MM.1S (cell line): ENCODE measurements around the gene HEATR5A.

ENCODE experiments used
- DNase-seq: peaks from one replicate; pipeline ENCODE4 v3.0.0-alpha.2; 2015
- H2AFZ ChIP-seq: fragments of 300-600 bp; sonication (generic); 2 replicates; pipeline ENCODE4 v1.6.0; 2016; ENCODE audit warnings: antibody characterized with exemption, low read length
- H3F3A ChIP-seq: fragments of 300-600 bp; sonication (generic); 2 replicates; pipeline ENCODE4 v1.6.1; 2016; ENCODE audit warnings: mild to moderate bottlenecking, antibody characterized with exemption, low read length, moderate library complexity, mixed read lengths; ENCODE audit not compliant: insufficient read depth
- H3K27ac ChIP-seq: fragments of 300-600 bp; sonication (generic); 2 replicates; pipeline ENCODE4 v1.5.1; 2016; ENCODE audit warnings: mild to moderate bottlenecking, low read length
- H3K27me3 ChIP-seq: fragments of 300-600 bp; sonication (generic); replicated peaks from 2 replicates; pipeline ENCODE4 v1.6.0; 2016; ENCODE audit warnings: low read length; ENCODE audit not compliant: insufficient read depth
- H3K36me3 ChIP-seq: fragments of 300-600 bp; sonication (generic); replicated peaks from 2 replicates; pipeline ENCODE4 v1.6.1; 2016; ENCODE audit warnings: mild to moderate bottlenecking, low read length, mixed read lengths; ENCODE audit not compliant: insufficient read depth
- H3K4me1 ChIP-seq: fragments of 300-600 bp; sonication (generic); 2 replicates; pipeline ENCODE4 v1.6.1; 2016; ENCODE audit warnings: low read length, mixed read lengths
- H3K4me2 ChIP-seq: fragments of 300-600 bp; sonication (generic); 2 replicates; pipeline ENCODE4 v1.6.0; 2016; ENCODE audit warnings: low read depth, low read length
- H3K4me3 ChIP-seq: fragments of 300-600 bp; sonication (generic); 2 replicates; pipeline ENCODE4 v1.5.1; 2016; ENCODE audit warnings: low read length, mixed read lengths
- H3K79me2 ChIP-seq: fragments of 300-600 bp; sonication (generic); 2 replicates; pipeline ENCODE4 v1.6.1; 2016; ENCODE audit warnings: mixed run types, low read length, mixed read lengths
- H3K9ac ChIP-seq: fragments of 300-600 bp; sonication (generic); 2 replicates; pipeline ENCODE4 v1.6.1; 2016; ENCODE audit warnings: low read length, mixed read lengths
- H3K9me2 ChIP-seq: fragments of 300-600 bp; sonication (generic); replicated peaks from 2 replicates; pipeline ENCODE4 v1.6.1; 2016; ENCODE audit warnings: mild to moderate bottlenecking, low read length, mixed read lengths; ENCODE audit not compliant: insufficient read depth
- H3K9me3 ChIP-seq: fragments of 300-600 bp; sonication (generic); replicated peaks from 2 replicates; pipeline ENCODE4 v1.6.1; 2016; ENCODE audit warnings: mild to moderate bottlenecking, low read length, mixed read lengths; ENCODE audit not compliant: insufficient read depth
- H4K20me1 ChIP-seq: fragments of 300-600 bp; sonication (generic); 2 replicates; pipeline ENCODE4 v1.6.1; 2016; ENCODE audit warnings: mild to moderate bottlenecking, low read length, moderate library complexity, mixed read lengths; ENCODE audit not compliant: insufficient read depth
- CTCF ChIP-seq: fragments of 300-600 bp; sonication (generic); IDR thresholded peaks from 2 replicates; pipeline ENCODE4 v1.5.1; 2016; ENCODE audit warnings: antibody characterized with exemption, low read length, mixed read lengths
- EZH2 ChIP-seq: fragments of 300-600 bp; sonication (generic); optimal IDR thresholded peaks from 2 replicates; pipeline ENCODE3; 2017; ENCODE audit warnings: low read depth, mild to moderate bottlenecking, antibody characterized with exemption, low read length, mixed read lengths
- EZH2phosphoT487 ChIP-seq: fragments of 300-600 bp; sonication (generic); IDR thresholded peaks from 2 replicates; pipeline ENCODE4 v1.6.1; 2018; ENCODE audit warnings: antibody characterized with exemption, low read length

The HEATR5A gene

GRCh38 chr14:31449971-31450610 lies 29.7 kb upstream of the HEATR5A start:
- no peak overlapping the region for H3K4me2 ChIP-seq

GRCh38 chr14:31449136-31449535 lies 28.8 kb upstream of the HEATR5A start:
- no peak overlapping the region for H2AFZ ChIP-seq
- no peak for DNase-seq
- H3K9me3 ChIP-seq, result no peaks in the 10 kb centered on the region
- no peak overlapping the region for H3K4me2 ChIP-seq
- no peaks in the 10 kb centered on the region for H3K9me2 ChIP-seq
- H3K79me2 ChIP-seq, result no peaks in the 10 kb centered on the region
- no peaks in the 10 kb centered on the region for H3K4me1 ChIP-seq
- no peaks in the 10 kb centered on the region for H4K20me1 ChIP-seq
- H3K9ac ChIP-seq, result no peak overlapping the region
- no peak overlapping the region for H3K4me3 ChIP-seq
- H3F3A ChIP-seq, result no peaks in the 10 kb centered on the region
- H3K27me3 ChIP-seq, result no peaks in the 10 kb centered on the region
- H3K27ac ChIP-seq, result no peak overlapping the region
- TF ChIP-seq EZH2phosphoT487 (no peak), CTCF (no peak), EZH2 (no peak)
- H3K36me3 ChIP-seq, result no peaks in the 10 kb centered on the region

More at GRCh38 chr14:31449971-31450610, 29.7 kb upstream of the HEATR5A start:
- Histone ChIP-seq H3K36me3 (no peaks in the 10 kb centered on the region), H3K4me1 (no peaks in the 10 kb centered on the region), H3K79me2 (no peaks in the 10 kb centered on the region), H3K9me2 (no peaks in the 10 kb centered on the region), H3F3A (no peaks in the 10 kb centered on the region), H3K27me3 (no peaks in the 10 kb centered on the region), H3K9me3 (no peaks in the 10 kb centered on the region), H3K9ac (no peak overlapping the region), H3K27ac (no peak overlapping the region), H3K4me3 (no peak overlapping the region), H2AFZ (no peak overlapping the region), H4K20me1 (no peaks in the 10 kb centered on the region)
- peak; percentile 39 for DNase-seq
- TF ChIP-seq CTCF, result peak; percentile 51
- TF ChIP-seq EZH2phosphoT487, result no peak
- TF ChIP-seq EZH2, result no peak

- Histone ChIP-seq H3K4me1 (no peaks in the 10 kb centered on the region), H3K4me3 (no peak overlapping the region), H2AFZ (no peak overlapping the region), H3K27ac (no peak overlapping the region), H3K36me3 (no peaks in the 10 kb centered on the region), H3K9me2 (no peaks in the 10 kb centered on the region), H3F3A (no peaks in the 10 kb centered on the region), H3K27me3 (no peaks in the 10 kb centered on the region), H3K79me2 (no peaks in the 10 kb centered on the region), H3K4me2 (no peak overlapping the region), H4K20me1 (no peaks in the 10 kb centered on the region), H3K9me3 (no peaks in the 10 kb centered on the region), H3K9ac (no peak overlapping the region)
- TF ChIP-seq EZH2phosphoT487 (no peak), CTCF (no peak)
- no peak for DNase-seq
Measured at GRCh38 chr14:31445703-31446102, 25.4 kb upstream of the HEATR5A start.
